Measurements from ENCODE around the gene ACAA1.

DNA sequence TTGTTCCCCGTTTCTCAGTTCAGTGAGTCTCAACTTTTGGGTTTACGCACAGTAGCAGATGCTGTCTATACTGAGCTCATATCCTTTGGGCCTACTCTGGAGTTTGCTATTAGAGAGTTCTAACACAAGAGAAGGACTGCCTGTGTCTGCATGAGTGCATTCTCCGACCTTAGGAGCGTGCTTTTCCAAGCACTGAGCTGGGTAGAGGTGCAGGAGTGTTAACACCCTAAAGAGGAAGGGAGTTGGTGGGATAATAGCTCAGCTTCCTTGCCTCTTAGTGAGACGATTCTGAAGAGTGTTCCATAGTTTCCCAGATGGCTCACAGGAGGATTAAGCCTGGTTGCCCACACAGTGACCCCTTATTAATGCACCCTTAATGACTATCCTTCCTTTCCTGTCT lies 21.5 kb upstream of the ACAA1 start:
- TF ChIP-seq, protein P1, sequence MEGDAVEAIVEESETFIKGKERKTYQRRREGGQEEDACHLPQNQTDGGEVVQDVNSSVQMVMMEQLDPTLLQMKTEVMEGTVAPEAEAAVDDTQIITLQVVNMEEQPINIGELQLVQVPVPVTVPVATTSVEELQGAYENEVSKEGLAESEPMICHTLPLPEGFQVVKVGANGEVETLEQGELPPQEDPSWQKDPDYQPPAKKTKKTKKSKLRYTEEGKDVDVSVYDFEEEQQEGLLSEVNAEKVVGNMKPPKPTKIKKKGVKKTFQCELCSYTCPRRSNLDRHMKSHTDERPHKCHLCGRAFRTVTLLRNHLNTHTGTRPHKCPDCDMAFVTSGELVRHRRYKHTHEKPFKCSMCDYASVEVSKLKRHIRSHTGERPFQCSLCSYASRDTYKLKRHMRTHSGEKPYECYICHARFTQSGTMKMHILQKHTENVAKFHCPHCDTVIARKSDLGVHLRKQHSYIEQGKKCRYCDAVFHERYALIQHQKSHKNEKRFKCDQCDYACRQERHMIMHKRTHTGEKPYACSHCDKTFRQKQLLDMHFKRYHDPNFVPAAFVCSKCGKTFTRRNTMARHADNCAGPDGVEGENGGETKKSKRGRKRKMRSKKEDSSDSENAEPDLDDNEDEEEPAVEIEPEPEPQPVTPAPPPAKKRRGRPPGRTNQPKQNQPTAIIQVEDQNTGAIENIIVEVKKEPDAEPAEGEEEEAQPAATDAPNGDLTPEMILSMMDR (conservative IDR thresholded peaks at IDR 0.05), result no peak
- TF ChIP-seq EZH2 (IDR thresholded peaks at IDR 0.05; ENCODE audit: low read depth), result no peak
